ENCODE results near the gene FHIT. TPM values are rescaled to one million over a fixed set of nuclear protein-coding genes. Genes with fewer than 3 reads are reported as not detected.
A peak's percentile ranks its signal among the peaks of the same experiment; 100 is the strongest.
"Not testable (repeated sequence)": the region's sequence is repeated elsewhere in the genome, so short reads cannot be mapped to it uniquely, and the experiment has no call there.

FHIT gene
- polyA plus RNA-seq, 12 donors, result 3.8 to 10.9 (median 5.4) TPM; not detected in 2

- DNase-seq, result no peak
Observed at GRCh38 chr3:60931452-60931851, 319.8 kb downstream of the FHIT start.

GRCh38 chr3:60920519-60920918 lies 330.7 kb downstream of the FHIT start:
- no peak for DNase-seq

GRCh38 chr3:60919296-60919695 lies 332.0 kb downstream of the FHIT start:
- DNase-seq, result no peak

GRCh38 chr3:60917141-60917540 lies 334.1 kb downstream of the FHIT start:
- DNase-seq, result peak; percentile 16

- peak; percentile 30 for DNase-seq
Observed at GRCh38 chr3:60916546-60916945, 334.7 kb downstream of the FHIT start.

- DNase-seq, result no peak
Observed at GRCh38 chr3:60913474-60913873, 337.8 kb downstream of the FHIT start.

GRCh38 chr3:60912876-60913275 lies 338.4 kb downstream of the FHIT start:
- no peak for DNase-seq

- DNase-seq, result no peak
Observed at GRCh38 chr3:60912142-60912541, 339.1 kb downstream of the FHIT start.

- DNase-seq, result no peak
Observed at GRCh38 chr3:60909526-60909925, 341.7 kb downstream of the FHIT start.

- no peak for DNase-seq
Observed at GRCh38 chr3:60906283-60906682, 345.0 kb downstream of the FHIT start.

- no peak for DNase-seq
Observed at GRCh38 chr3:60898321-60898720, 352.9 kb downstream of the FHIT start.

- DNase-seq, result no peak
Observed at GRCh38 chr3:60893946-60894345, 357.3 kb downstream of the FHIT start.

- no peak for DNase-seq
Observed at GRCh38 chr3:60890226-60890625, 361.0 kb downstream of the FHIT start.

- not testable (repeated sequence) for DNase-seq
Observed at GRCh38 chr3:60888952-60889351, 362.3 kb downstream of the FHIT start.

- DNase-seq, result no peak
Observed at GRCh38 chr3:60887574-60887973, 363.7 kb downstream of the FHIT start.

GRCh38 chr3:60886518-60886917 lies 364.7 kb downstream of the FHIT start:
- no peak for DNase-seq

GRCh38 chr3:60884005-60884404 lies 367.2 kb downstream of the FHIT start:
- no peak for DNase-seq

GRCh38 chr3:60877188-60877587 lies 374.1 kb downstream of the FHIT start:
- DNase-seq, result no peak

GRCh38 chr3:60870396-60870795 lies 380.9 kb downstream of the FHIT start:
- no peak for DNase-seq

- DNase-seq, result no peak
Observed at GRCh38 chr3:60867200-60867599, 384.1 kb downstream of the FHIT start.

GRCh38 chr3:60856257-60857046 lies 394.8 kb downstream of the FHIT start:
- no peak for DNase-seq

GRCh38 chr3:60855250-60855649 lies 396.0 kb downstream of the FHIT start:
- DNase-seq, result no peak

GRCh38 chr3:60854791-60855190 lies 396.5 kb downstream of the FHIT start:
- no peak for DNase-seq

- no peak for DNase-seq
Observed at GRCh38 chr3:60847791-60848190, 403.5 kb downstream of the FHIT start.

Data from muscle of arm (tissue), 12 donors.